Measurements from ENCODE around the gene TNFRSF13B.

GRCh38 chr17:16987830-16988601 is 16.1 kb upstream of the TNFRSF13B start:
- TF ChIP-seq, protein P1, sequence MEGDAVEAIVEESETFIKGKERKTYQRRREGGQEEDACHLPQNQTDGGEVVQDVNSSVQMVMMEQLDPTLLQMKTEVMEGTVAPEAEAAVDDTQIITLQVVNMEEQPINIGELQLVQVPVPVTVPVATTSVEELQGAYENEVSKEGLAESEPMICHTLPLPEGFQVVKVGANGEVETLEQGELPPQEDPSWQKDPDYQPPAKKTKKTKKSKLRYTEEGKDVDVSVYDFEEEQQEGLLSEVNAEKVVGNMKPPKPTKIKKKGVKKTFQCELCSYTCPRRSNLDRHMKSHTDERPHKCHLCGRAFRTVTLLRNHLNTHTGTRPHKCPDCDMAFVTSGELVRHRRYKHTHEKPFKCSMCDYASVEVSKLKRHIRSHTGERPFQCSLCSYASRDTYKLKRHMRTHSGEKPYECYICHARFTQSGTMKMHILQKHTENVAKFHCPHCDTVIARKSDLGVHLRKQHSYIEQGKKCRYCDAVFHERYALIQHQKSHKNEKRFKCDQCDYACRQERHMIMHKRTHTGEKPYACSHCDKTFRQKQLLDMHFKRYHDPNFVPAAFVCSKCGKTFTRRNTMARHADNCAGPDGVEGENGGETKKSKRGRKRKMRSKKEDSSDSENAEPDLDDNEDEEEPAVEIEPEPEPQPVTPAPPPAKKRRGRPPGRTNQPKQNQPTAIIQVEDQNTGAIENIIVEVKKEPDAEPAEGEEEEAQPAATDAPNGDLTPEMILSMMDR (IDR thresholded peaks at IDR 0.05; ENCODE audit: insufficient read depth, low read length, poor library complexity, severe bottlenecking): no peak
- TF ChIP-seq EZH2phosphoT487 (conservative IDR thresholded peaks at IDR 0.05; ENCODE audit: low read length): no peak

All from SU-DHL-6 (cell line).